ENCODE results near the gene MSMB.

The MSMB gene

DNA sequence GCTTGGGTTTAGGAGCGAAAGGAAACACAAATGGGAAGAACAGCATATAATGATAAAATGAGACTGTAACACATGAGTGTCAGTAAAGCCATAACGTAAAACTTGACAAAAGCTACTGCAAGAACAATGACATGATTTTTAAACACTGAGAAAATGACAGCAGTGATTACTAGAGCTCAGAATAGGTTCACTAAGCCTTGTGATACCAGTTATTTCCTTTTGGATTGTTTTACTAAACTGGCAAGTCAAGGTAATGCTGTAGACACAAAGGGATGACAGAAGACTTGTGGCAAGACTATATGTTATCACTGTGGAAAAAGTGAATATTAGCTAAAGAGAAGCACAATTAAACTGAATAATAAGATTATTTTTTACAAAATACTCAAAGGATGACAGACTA, 28.3 kb downstream of the MSMB start:
- TF ChIP-seq, protein P1, sequence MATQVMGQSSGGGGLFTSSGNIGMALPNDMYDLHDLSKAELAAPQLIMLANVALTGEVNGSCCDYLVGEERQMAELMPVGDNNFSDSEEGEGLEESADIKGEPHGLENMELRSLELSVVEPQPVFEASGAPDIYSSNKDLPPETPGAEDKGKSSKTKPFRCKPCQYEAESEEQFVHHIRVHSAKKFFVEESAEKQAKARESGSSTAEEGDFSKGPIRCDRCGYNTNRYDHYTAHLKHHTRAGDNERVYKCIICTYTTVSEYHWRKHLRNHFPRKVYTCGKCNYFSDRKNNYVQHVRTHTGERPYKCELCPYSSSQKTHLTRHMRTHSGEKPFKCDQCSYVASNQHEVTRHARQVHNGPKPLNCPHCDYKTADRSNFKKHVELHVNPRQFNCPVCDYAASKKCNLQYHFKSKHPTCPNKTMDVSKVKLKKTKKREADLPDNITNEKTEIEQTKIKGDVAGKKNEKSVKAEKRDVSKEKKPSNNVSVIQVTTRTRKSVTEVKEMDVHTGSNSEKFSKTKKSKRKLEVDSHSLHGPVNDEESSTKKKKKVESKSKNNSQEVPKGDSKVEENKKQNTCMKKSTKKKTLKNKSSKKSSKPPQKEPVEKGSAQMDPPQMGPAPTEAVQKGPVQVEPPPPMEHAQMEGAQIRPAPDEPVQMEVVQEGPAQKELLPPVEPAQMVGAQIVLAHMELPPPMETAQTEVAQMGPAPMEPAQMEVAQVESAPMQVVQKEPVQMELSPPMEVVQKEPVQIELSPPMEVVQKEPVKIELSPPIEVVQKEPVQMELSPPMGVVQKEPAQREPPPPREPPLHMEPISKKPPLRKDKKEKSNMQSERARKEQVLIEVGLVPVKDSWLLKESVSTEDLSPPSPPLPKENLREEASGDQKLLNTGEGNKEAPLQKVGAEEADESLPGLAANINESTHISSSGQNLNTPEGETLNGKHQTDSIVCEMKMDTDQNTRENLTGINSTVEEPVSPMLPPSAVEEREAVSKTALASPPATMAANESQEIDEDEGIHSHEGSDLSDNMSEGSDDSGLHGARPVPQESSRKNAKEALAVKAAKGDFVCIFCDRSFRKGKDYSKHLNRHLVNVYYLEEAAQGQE (IDR thresholded peaks at IDR 0.05; ENCODE audit: insufficient read depth in 1 of 2, low read depth in 2 of 2, low read length in 2 of 2) = no peak
- no peak for TF ChIP-seq POLR2AphosphoS5 (IDR thresholded peaks at IDR 0.05; ENCODE audit: low read depth, low read length)

DNA sequence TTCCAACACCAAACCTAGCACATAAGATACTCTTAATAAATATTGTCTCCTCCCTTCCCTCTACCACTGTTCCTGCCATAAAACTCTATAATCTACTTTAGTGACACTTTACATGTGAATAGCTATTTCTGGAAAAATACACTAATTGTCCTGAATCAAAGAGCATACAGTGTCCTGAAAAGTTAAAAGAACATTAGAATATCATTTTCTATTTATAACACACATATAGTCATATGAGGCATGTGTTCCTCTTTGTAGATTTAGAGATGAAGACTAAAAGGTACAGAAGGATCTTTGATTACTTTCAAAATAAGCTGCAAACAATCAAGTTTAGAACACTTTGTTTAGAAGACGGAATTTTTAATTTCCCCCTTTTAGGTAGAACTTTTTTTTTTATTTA, 29.3 kb downstream of the MSMB start:
- TF ChIP-seq SIN3A (IDR thresholded peaks at IDR 0.05; ENCODE audit: borderline replicate concordance, insufficient read depth, low read length) (no peak), FOXP2 (optimal IDR thresholded peaks at IDR 0.05; ENCODE audit: borderline replicate concordance, extremely low read depth, extremely low read length, insufficient read depth) (no peak), POLR2AphosphoS5 (IDR thresholded peaks at IDR 0.05; ENCODE audit: low read depth, low read length) (no peak), TAF1 (IDR thresholded peaks at IDR 0.05; ENCODE audit: borderline replicate concordance, insufficient read depth, low read length) (no peak)
- TF ChIP-seq, protein P1 (IDR thresholded peaks at IDR 0.05; ENCODE audit: insufficient read depth in 1 of 2, low read depth in 2 of 2, low read length in 2 of 2) = no peak

DNA sequence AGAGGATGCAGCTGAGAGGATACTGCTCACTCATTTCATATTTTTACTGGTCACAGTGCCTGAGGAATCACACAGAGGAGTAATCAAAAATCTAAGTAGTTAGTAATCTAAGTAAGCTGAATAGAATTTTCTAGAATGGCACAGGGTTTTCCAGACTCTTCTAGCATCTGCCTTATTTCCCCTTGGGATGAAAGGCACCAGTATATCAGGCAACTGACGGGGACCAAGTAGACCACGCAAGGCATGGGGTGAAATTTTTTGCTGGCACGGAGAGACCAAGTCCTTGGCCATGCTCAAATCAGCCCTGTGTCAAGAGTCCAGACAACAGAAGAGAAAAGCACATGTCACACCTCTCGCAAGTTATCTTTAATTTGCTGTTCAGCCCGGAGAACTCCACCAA, 29.9 kb downstream of the MSMB start:
- TF ChIP-seq, protein P1 (IDR thresholded peaks at IDR 0.05; ENCODE audit: insufficient read depth in 1 of 2, low read depth in 2 of 2, low read length in 2 of 2) = no peak
- TF ChIP-seq POLR2AphosphoS5 (IDR thresholded peaks at IDR 0.05; ENCODE audit: low read depth, low read length) = no peak
- TF ChIP-seq FOXP2 (optimal IDR thresholded peaks at IDR 0.05; ENCODE audit: borderline replicate concordance, extremely low read depth, extremely low read length, insufficient read depth) = no peak

DNA sequence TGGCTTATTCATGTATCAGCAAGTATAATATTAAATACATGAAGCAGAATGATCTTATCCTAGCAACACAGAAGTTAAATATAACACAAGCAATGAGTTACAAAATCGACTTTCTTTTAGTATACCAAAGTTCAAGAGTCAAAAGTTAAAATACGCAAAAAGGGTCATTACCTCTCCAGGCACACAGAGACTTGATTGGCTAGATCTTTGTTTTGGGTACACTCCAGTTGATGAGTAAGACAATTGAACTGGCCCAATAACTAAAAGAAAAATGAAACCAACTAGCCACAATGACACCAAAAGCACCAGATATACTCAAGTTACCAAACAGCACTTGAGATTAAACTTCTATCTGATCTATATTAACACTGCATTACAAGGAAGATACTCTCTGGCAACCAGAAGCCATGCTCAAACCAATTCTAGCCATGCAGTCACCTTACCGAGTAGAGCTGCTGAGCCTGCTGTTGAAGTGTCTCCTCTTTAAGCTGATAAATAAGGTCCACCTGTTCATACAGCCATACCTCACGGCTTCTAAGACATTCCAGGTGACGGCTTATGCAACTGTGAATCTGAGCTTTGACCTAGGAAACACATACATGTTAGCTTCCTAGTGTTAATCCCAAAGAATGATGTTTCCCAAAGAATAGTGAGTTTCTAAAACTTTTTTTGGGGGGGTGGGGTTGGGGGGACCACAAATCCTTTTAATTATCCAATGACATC, 31.2 kb downstream of the MSMB start:
- TF ChIP-seq POLR2AphosphoS5 (IDR thresholded peaks at IDR 0.05; ENCODE audit: low read depth, low read length) (no peak), TAF1 (IDR thresholded peaks at IDR 0.05; ENCODE audit: borderline replicate concordance, insufficient read depth, low read length) (no peak), FOXP2 (optimal IDR thresholded peaks at IDR 0.05; ENCODE audit: borderline replicate concordance, extremely low read depth, extremely low read length, insufficient read depth) (no peak), SIN3A (IDR thresholded peaks at IDR 0.05; ENCODE audit: borderline replicate concordance, insufficient read depth, low read length) (no peak)
- TF ChIP-seq, protein P1 (IDR thresholded peaks at IDR 0.05; ENCODE audit: insufficient read depth in 1 of 2, low read depth in 2 of 2, low read length in 2 of 2) = no peak

DNA sequence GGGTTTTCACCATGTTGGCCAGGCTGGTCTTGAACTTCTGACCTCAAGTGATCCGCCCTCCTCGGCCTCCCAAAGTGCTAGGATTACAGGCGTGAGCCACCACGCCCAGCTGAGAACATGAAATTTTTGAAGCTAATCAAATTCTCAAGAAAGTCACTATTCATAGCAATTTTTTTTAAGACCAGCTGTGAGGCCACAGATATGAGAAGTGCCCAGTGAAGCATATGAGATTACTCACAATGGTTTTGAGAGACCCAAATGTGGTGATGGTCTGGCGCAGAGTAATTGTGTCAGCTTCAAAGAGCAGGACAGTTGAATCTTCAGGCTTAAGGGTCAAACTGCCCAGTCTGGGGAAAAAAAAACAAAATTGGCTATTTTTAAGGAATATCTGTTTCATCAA, 31.9 kb downstream of the MSMB start:
- TF ChIP-seq SIN3A (IDR thresholded peaks at IDR 0.05; ENCODE audit: borderline replicate concordance, insufficient read depth, low read length) (no peak), FOXP2 (optimal IDR thresholded peaks at IDR 0.05; ENCODE audit: borderline replicate concordance, extremely low read depth, extremely low read length, insufficient read depth) (no peak)
